ENCODE data around the gene SLC25A47.

SLC25A47 gene

DNA sequence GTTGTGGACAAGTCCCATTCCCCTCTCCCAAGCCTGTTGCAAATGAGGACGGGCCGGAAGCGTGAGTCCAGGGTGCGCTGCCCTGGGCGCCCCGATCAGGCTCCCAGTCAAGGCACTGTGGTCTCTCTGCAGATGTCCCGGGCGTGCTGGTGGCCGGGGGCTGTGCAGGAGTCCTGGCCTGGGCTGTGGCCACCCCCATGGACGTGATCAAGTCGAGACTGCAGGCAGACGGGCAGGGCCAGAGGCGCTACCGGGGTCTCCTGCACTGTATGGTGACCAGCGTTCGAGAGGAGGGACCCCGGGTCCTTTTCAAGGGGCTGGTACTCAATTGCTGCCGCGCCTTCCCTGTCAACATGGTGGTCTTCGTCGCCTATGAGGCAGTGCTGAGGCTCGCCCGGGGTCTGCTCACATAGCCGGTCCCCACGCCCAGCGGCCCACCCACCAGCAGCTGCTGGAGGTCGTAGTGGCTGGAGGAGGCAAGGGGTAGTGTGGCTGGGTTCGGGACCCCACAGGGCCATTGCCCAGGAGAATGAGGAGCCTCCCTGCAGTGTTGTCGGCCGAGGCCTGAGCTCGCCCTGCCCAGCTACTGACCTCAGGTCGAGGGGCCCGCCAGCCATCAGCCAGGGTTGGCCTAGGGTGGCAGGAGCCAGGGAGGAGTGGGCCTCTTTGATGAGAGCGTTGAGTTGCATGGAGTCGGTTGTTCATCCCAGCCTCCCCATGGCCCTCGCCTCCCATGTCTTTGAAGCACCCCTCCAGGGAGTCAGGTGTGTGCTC is 6.3 kb downstream of the SLC25A47 start:
- H4K91ac ChIP-seq (ENCODE audit: low read length): peak overlapping the region; percentile 31
- H3K36me3 ChIP-seq (ENCODE audit: control insufficient read depth in 1 of 2, insufficient read depth in 2 of 2, low read depth in 1 of 2, low read length in 2 of 2): peaks cover 10 to 28% of the 10 kb centered on the region in 2 experiments
- WGBS: 91% methylated on average over 36 of the region's 36 CpGs
- H2BK5ac ChIP-seq (ENCODE audit: low read depth, low read length, poor library complexity, severe bottlenecking): no peak overlapping the region
- no peak overlapping the region for H2BK120ac ChIP-seq (ENCODE audit: low read depth, low read length)
- H3K18ac ChIP-seq (ENCODE audit: low read depth in 1 of 2, low read length in 2 of 2): no peak overlapping the region
- no peak overlapping the region for H3K4me3 ChIP-seq (ENCODE audit: insufficient read depth in 1 of 2, low read depth in 1 of 2, low read length in 2 of 2)
- no peak overlapping the region for H3K4ac ChIP-seq (ENCODE audit: low read depth in 1 of 2, low read length in 2 of 2)
- no peak overlapping the region for H2AFZ ChIP-seq (ENCODE audit: low read depth, low read length)
- H2BK12ac ChIP-seq (ENCODE audit: low read length in 2 of 2): no peak overlapping the region
- no peak overlapping the region for H3K14ac ChIP-seq (ENCODE audit: low read length in 2 of 2)
- H2BK15ac ChIP-seq (ENCODE audit: low read depth, poor library complexity, severe bottlenecking): no peak overlapping the region
- H3K27me3 ChIP-seq (ENCODE audit: control insufficient read depth in 1 of 2, insufficient read depth in 1 of 2, low read length in 2 of 2): peaks cover 0 to 9% of the 10 kb centered on the region in 2 experiments
- DNase-seq: no peak
- H3K9me3 ChIP-seq (ENCODE audit: control insufficient read depth, low read length): no peaks in the 10 kb centered on the region
- no peak overlapping the region for H3K27ac ChIP-seq (ENCODE audit: low read length, poor library complexity, severe bottlenecking)
- H3K4me2 ChIP-seq (ENCODE audit: low read length, poor library complexity, severe bottlenecking): no peak overlapping the region
- no peaks in the 10 kb centered on the region for H3K79me1 ChIP-seq (replicated peaks; ENCODE audit: low read length, poor library complexity, severe bottlenecking)
- H4K8ac ChIP-seq (ENCODE audit: low read length): no peak overlapping the region
- no peak overlapping the region for H3K9ac ChIP-seq (ENCODE audit: low read length)
- no peak overlapping the region for H3K23ac ChIP-seq (ENCODE audit: low read length in 2 of 2)
- no peak overlapping the region for H2AK5ac ChIP-seq (ENCODE audit: low read length, severe bottlenecking)
- peaks cover 11% of the 10 kb centered on the region for H3K4me1 ChIP-seq (ENCODE audit: control insufficient read depth, insufficient read depth, low read depth, low read length)

DNA sequence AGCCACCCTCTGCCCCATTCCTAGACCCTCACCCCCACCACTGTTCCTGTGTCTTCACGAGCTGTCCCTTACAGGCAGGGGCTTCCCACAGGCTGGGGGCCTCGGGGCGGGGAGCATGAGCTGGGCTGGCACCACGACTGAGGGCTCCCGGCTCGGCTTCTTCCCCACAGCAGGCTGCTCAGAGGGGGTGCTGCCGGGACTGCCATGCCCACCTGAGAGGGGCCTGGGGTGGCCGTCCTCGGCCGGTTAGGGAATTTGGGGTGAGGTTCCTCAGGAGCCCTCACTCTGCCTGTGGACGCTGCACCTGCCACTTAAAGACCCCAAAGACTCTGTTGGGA is 6.8 kb downstream of the SLC25A47 start:
- DNase-seq: no peak
- H3K23ac ChIP-seq (ENCODE audit: low read length in 2 of 2): no peak overlapping the region
- H2BK12ac ChIP-seq (ENCODE audit: low read length in 2 of 2): no peak overlapping the region
- no peak overlapping the region for H2AK5ac ChIP-seq (ENCODE audit: low read length, severe bottlenecking)
- no peak overlapping the region for H4K91ac ChIP-seq (ENCODE audit: low read length)
- H2BK15ac ChIP-seq (ENCODE audit: low read depth, poor library complexity, severe bottlenecking): peak overlapping the region; percentile 2
- H3K9me3 ChIP-seq (ENCODE audit: control insufficient read depth, low read length): no peaks in the 10 kb centered on the region
- no peak overlapping the region for H2AFZ ChIP-seq (ENCODE audit: low read depth, low read length)
- H3K4me1 ChIP-seq (ENCODE audit: control insufficient read depth, insufficient read depth, low read depth, low read length): peaks cover 11% of the 10 kb centered on the region
- no peak overlapping the region for H3K4me3 ChIP-seq (ENCODE audit: insufficient read depth in 1 of 2, low read depth in 1 of 2, low read length in 2 of 2)
- peaks cover 15 to 34% of the 10 kb centered on the region in 2 experiments for H3K36me3 ChIP-seq (ENCODE audit: control insufficient read depth in 1 of 2, insufficient read depth in 2 of 2, low read depth in 1 of 2, low read length in 2 of 2)
- no peaks in the 10 kb centered on the region for H3K79me1 ChIP-seq (replicated peaks; ENCODE audit: low read length, poor library complexity, severe bottlenecking)
- no peak overlapping the region for H2BK120ac ChIP-seq (ENCODE audit: low read depth, low read length)
- H3K27me3 ChIP-seq (ENCODE audit: control insufficient read depth in 1 of 2, insufficient read depth in 1 of 2, low read length in 2 of 2): peaks cover 0 to 9% of the 10 kb centered on the region in 2 experiments
- 83% methylated on average over 11 of the region's 11 CpGs for WGBS
- H3K4me2 ChIP-seq (ENCODE audit: low read length, poor library complexity, severe bottlenecking): no peak overlapping the region
- no peak overlapping the region for H3K14ac ChIP-seq (ENCODE audit: low read length in 2 of 2)
- no peak overlapping the region for H3K4ac ChIP-seq (ENCODE audit: low read depth in 1 of 2, low read length in 2 of 2)
- no peak overlapping the region for H3K9ac ChIP-seq (ENCODE audit: low read length)
- no peak overlapping the region for H4K8ac ChIP-seq (ENCODE audit: low read length)
- no peak overlapping the region for H3K27ac ChIP-seq (ENCODE audit: low read length, poor library complexity, severe bottlenecking)
- H3K18ac ChIP-seq (ENCODE audit: low read depth in 1 of 2, low read length in 2 of 2): no peak overlapping the region
- no peak overlapping the region for H2BK5ac ChIP-seq (ENCODE audit: low read depth, low read length, poor library complexity, severe bottlenecking)

DNA sequence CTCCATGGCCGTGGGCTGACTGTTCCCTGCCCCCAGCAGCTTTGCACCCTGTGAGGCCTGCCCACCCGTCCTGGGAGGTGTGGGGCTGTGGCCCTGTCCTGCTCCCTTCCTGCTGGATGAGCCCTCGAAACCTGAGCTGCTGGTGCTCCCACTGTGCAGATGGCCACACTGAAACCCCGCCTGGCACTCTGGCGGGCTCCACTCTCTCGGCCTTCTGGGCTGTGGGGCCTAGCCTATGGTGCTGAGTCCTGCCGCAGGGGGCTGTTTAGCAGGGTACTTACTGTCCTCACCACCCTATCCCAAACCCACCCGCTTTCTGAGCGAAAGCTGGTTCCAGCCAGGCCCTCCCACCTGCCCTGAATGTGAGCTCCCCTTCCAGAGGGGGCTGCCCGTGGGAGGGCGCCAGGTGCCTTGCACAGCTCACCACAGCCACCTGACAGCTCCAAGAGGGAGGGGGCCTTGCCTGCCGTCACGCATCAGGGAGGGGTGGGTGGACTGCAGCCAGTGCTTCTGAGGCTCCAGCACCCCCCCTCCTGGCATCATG is 7.3 kb downstream of the SLC25A47 start:
- H2BK120ac ChIP-seq (ENCODE audit: low read depth, low read length): no peak overlapping the region
- 89% methylated on average over 13 of the region's 13 CpGs for WGBS
- H3K4me2 ChIP-seq (ENCODE audit: low read length, poor library complexity, severe bottlenecking): no peak overlapping the region
- no peak overlapping the region for H3K23ac ChIP-seq (ENCODE audit: low read length in 2 of 2)
- no peak overlapping the region for H3K4ac ChIP-seq (ENCODE audit: low read depth in 1 of 2, low read length in 2 of 2)
- DNase-seq: no peak
- H3K27me3 ChIP-seq (ENCODE audit: control insufficient read depth in 1 of 2, insufficient read depth in 1 of 2, low read length in 2 of 2): peaks cover 0 to 9% of the 10 kb centered on the region in 2 experiments
- no peak overlapping the region for H3K9ac ChIP-seq (ENCODE audit: low read length)
- H2BK15ac ChIP-seq (ENCODE audit: low read depth, poor library complexity, severe bottlenecking): no peak overlapping the region
- H3K18ac ChIP-seq (ENCODE audit: low read depth in 1 of 2, low read length in 2 of 2): no peak overlapping the region
- no peaks in the 10 kb centered on the region for H3K9me3 ChIP-seq (ENCODE audit: control insufficient read depth, low read length)
- H3K4me3 ChIP-seq (ENCODE audit: insufficient read depth in 1 of 2, low read depth in 1 of 2, low read length in 2 of 2): no peak overlapping the region
- H3K14ac ChIP-seq (ENCODE audit: low read length in 2 of 2): peak overlapping the region in 1 of 2 experiments; percentile 47
- no peak overlapping the region for H2AK5ac ChIP-seq (ENCODE audit: low read length, severe bottlenecking)
- no peak overlapping the region for H2BK5ac ChIP-seq (ENCODE audit: low read depth, low read length, poor library complexity, severe bottlenecking)
- H3K27ac ChIP-seq (ENCODE audit: low read length, poor library complexity, severe bottlenecking): no peak overlapping the region
- no peak overlapping the region for H4K91ac ChIP-seq (ENCODE audit: low read length)
- no peaks in the 10 kb centered on the region for H3K79me1 ChIP-seq (replicated peaks; ENCODE audit: low read length, poor library complexity, severe bottlenecking)
- H4K8ac ChIP-seq (ENCODE audit: low read length): no peak overlapping the region
- H2BK12ac ChIP-seq (ENCODE audit: low read length in 2 of 2): peak overlapping the region in 1 of 2 experiments; percentile 24
- peaks cover 11% of the 10 kb centered on the region for H3K4me1 ChIP-seq (ENCODE audit: control insufficient read depth, insufficient read depth, low read depth, low read length)
- no peak overlapping the region for H2AFZ ChIP-seq (ENCODE audit: low read depth, low read length)
- peaks cover 17 to 35% of the 10 kb centered on the region in 2 experiments for H3K36me3 ChIP-seq (ENCODE audit: control insufficient read depth in 1 of 2, insufficient read depth in 2 of 2, low read depth in 1 of 2, low read length in 2 of 2)

DNA sequence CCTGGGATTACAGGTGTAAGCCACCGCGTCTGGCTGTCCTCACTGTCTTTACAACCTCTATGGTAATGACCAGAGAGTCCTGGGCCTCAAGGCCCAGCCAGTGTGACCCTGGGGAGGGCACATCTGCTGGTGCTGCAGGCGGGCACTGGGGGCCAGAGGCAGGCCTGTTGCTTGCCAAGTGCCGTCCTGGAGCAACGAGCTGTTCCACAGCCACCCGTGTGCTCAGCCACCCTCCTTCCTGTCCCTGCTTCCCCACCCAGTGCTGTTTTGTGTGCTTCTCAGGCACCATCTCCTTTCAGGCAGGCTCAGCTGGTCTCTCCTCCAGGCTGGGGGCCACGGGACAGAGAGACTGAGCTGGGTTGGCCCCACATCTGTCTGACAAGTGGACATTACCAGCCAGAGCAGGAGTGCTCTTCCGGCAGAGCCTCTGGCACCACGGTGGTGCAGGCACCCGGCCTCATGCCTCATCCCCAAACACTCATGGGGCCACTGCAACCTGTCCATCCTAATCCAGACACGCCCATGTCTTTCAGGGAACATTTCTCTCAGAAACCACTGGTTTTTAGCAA is 9.0 kb downstream of the SLC25A47 start:
- H3K36me3 ChIP-seq (ENCODE audit: control insufficient read depth in 1 of 2, insufficient read depth in 2 of 2, low read depth in 1 of 2, low read length in 2 of 2): peaks cover 27 to 40% of the 10 kb centered on the region in 2 experiments
- no peak overlapping the region for H3K18ac ChIP-seq (ENCODE audit: low read depth in 1 of 2, low read length in 2 of 2)
- DNase-seq: no peak
- H3K9me3 ChIP-seq (ENCODE audit: control insufficient read depth, low read length): no peaks in the 10 kb centered on the region
- WGBS: 89% methylated on average over 11 of the region's 11 CpGs
- no peak overlapping the region for H3K23ac ChIP-seq (ENCODE audit: low read length in 2 of 2)
- H3K4me3 ChIP-seq (ENCODE audit: insufficient read depth in 1 of 2, low read depth in 1 of 2, low read length in 2 of 2): no peak overlapping the region
- peaks cover 0 to 3% of the 10 kb centered on the region in 2 experiments for H3K27me3 ChIP-seq (ENCODE audit: control insufficient read depth in 1 of 2, insufficient read depth in 1 of 2, low read length in 2 of 2)
- H3K79me1 ChIP-seq (replicated peaks; ENCODE audit: low read length, poor library complexity, severe bottlenecking): no peaks in the 10 kb centered on the region
- no peak overlapping the region for H2BK15ac ChIP-seq (ENCODE audit: low read depth, poor library complexity, severe bottlenecking)
- no peak overlapping the region for H2BK12ac ChIP-seq (ENCODE audit: low read length in 2 of 2)
- peak overlapping the region; percentile 1 for H4K91ac ChIP-seq (ENCODE audit: low read length)
- H3K14ac ChIP-seq (ENCODE audit: low read length in 2 of 2): peak overlapping the region in 1 of 2 experiments; percentile 39
- H3K27ac ChIP-seq (ENCODE audit: low read length, poor library complexity, severe bottlenecking): no peak overlapping the region
- peaks cover 11% of the 10 kb centered on the region for H3K4me1 ChIP-seq (ENCODE audit: control insufficient read depth, insufficient read depth, low read depth, low read length)
- no peak overlapping the region for H3K9ac ChIP-seq (ENCODE audit: low read length)
- H2AK5ac ChIP-seq (ENCODE audit: low read length, severe bottlenecking): no peak overlapping the region
- H2BK120ac ChIP-seq (ENCODE audit: low read depth, low read length): no peak overlapping the region
- H3K4me2 ChIP-seq (ENCODE audit: low read length, poor library complexity, severe bottlenecking): no peak overlapping the region
- H2BK5ac ChIP-seq (ENCODE audit: low read depth, low read length, poor library complexity, severe bottlenecking): no peak overlapping the region
- H2AFZ ChIP-seq (ENCODE audit: low read depth, low read length): no peak overlapping the region
- H4K8ac ChIP-seq (ENCODE audit: low read length): no peak overlapping the region
- H3K4ac ChIP-seq (ENCODE audit: low read depth in 1 of 2, low read length in 2 of 2): no peak overlapping the region

All from mesenchymal stem cell (in vitro differentiated cells and primary cell).